ENCODE results near the gene FCER1G. TPM values are rescaled to one million over a fixed set of nuclear protein-coding genes. Genes with fewer than 3 reads are reported as not detected.

FCER1G gene
- total RNA-seq (2012; rRNA removed): not detected in 2 replicates
- 0.44 and 0.57 TPM in 2 replicates for polyA plus RNA-seq (2012; rRNA removed)
- 0.94 TPM in 1 of 2 replicates, not detected in the other for polyA plus RNA-seq (2012; cell fraction: cytosol; rRNA removed)
- polyA plus RNA-seq (2012; cell fraction: nucleus; rRNA removed; ENCODE audit: low replicate concordance): 0.34 and 0.86 TPM in 2 replicates
- Bru-seq, nascent RNA: percentile 36 among the genes with signal in this experiment
- percentile 41 among the genes with signal in this experiment for BruChase-seq, experiment 1, labeled RNA remaining after a 6-hour chase
- percentile 44 among the genes with signal in this experiment for BruChase-seq, experiment 2, labeled RNA remaining after a 2-hour chase
- long read RNA-seq: 0 reads

DNA sequence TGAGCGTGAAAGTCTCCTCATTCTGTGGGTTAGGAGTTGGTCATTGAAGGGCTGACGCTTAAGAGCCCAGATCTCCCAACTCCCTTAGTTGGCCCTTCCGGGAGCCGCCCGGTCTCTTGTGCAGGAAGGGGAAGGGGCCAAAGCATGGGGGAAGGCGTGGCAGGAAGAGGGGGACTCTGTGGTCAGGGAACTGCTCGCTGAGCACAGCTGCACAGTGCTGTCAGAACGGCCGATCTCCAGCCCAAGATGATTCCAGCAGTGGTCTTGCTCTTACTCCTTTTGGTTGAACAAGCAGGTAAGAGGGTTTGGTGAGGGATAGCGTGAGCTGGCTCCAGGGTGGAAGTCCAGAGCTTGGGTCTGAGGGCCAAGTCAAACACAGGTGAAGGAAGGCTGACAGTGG, at the start of gene FCER1G:
FCER1G (plus strand) TSS at position 220 of the 400 bp plus-strand sequence; CDS start at position 247, 27 bp downstream.
- no peak within 1 kb of the TSS for H3K4me2 ChIP-seq (ENCODE audit: low read depth, low read length)
- intact Hi-C loops (cut with micrococcal nuclease): no loop called here
- no peak for ATAC-seq (ENCODE audit: low read depth)

More for the DNA sequence above, at the start of gene FCER1G:
- Histone ChIP-seq H3K79me1 (ENCODE audit: low read depth in 1 of 2, low read length in 2 of 2) (peaks cover 5 to 9% of the 10 kb centered on the region in 2 experiments), H3K36me3 (ENCODE audit: control insufficient read depth, insufficient read depth, low read length) (peaks cover 38% of the 10 kb centered on the region), H2BK15ac (ENCODE audit: low read depth, low read length) (no peak within 1 kb of the TSS), H2AFZ (replicated peaks; ENCODE audit: low read length, poor library complexity) (no peak within 1 kb of the TSS), H3K56ac (ENCODE audit: extremely low read depth, insufficient read depth, low read length) (no peak within 1 kb of the TSS), H3K4me3 (ENCODE audit: insufficient read depth, low read depth, low read length) (no peak within 1 kb of the TSS), H4K20me1 (ENCODE audit: insufficient read depth, low read length) (no peaks in the 10 kb centered on the region), H3K4me1 (ENCODE audit: control insufficient read depth, insufficient read depth, low read length) (peaks cover 11% of the 10 kb centered on the region), H3K9me1 (ENCODE audit: insufficient read depth, low read length) (peaks cover 14% of the 10 kb centered on the region), H3K9ac (ENCODE audit: low read depth, low read length) (no peak within 1 kb of the TSS), H3K27me3 (ENCODE audit: control insufficient read depth, insufficient read depth, low read length) (no peaks in the 10 kb centered on the region), H4K5ac (ENCODE audit: low read depth, low read length) (no peak within 1 kb of the TSS), H3K4ac (ENCODE audit: low read depth, low read length) (no peak within 1 kb of the TSS), H2BK20ac (ENCODE audit: low read depth, low read length) (no peak within 1 kb of the TSS), H4K91ac (ENCODE audit: insufficient read depth, low read depth, low read length) (no peak within 1 kb of the TSS), H3K9me3 (ENCODE audit: control insufficient read depth, insufficient read depth, low read length) (no peaks in the 10 kb centered on the region), H3K14ac (replicated peaks; ENCODE audit: low read depth, low read length) (no peak within 1 kb of the TSS), H2AK5ac (ENCODE audit: low read depth, low read length) (no peak within 1 kb of the TSS), H2BK5ac (ENCODE audit: low read depth, low read length, poor library complexity, severe bottlenecking) (no peak within 1 kb of the TSS), H2AK9ac (replicated peaks; ENCODE audit: low read depth, low read length, poor library complexity) (peak within 1 kb of the TSS; percentile 39), H3K18ac (ENCODE audit: low read depth, low read length) (no peak within 1 kb of the TSS), H4K8ac (ENCODE audit: low read depth in 2 of 2, low read length in 2 of 2) (no peak within 1 kb of the TSS), H3K27ac (ENCODE audit: insufficient read depth, low read length) (no peak within 1 kb of the TSS), H2BK120ac (ENCODE audit: low read depth, low read length) (no peak within 1 kb of the TSS), H3K23ac (ENCODE audit: low read depth, low read length) (no peak within 1 kb of the TSS)
- in situ Hi-C loops (cut with MboI; ENCODE audit: low sequenced_read_pairs) (loop anchor here (10.0 kb wide), 1 partner anchor 530 kb away; the partner anchor contains the start of gene DUSP12), dilution Hi-C loops (cut with HindIII; ENCODE audit: low sequenced_read_pairs, unreplicated experiment) (no loop called here)
- CTCF ChIA-PET: interaction anchor here (0.8 to 1.8 kb wide), 2 partner anchors 10 to 167 kb away, joined by 4 to 9 read pairs; partner anchors contain the start of gene TOMM40L
- no CpG with 5 or more reads among the region's 10 CpGs for WGBS, 2 experiments (ENCODE audit: extremely low coverage in 2 of 2, insufficient read length in 1 of 2)
- BruUV-seq (replicated peaks): no TSS peak
- no peak for DNase-seq
- no peak for TF ChIP-seq MAFK (IDR thresholded peaks at IDR 0.05; ENCODE audit: low read depth, low read length)
- no peak for TF ChIP-seq RCOR1 (IDR thresholded peaks at IDR 0.05; ENCODE audit: insufficient replicate concordance, low read length)
- TF ChIP-seq SMC3 (IDR thresholded peaks at IDR 0.05; ENCODE audit: low read depth, low read length): no peak
- TF ChIP-seq, protein P1, sequence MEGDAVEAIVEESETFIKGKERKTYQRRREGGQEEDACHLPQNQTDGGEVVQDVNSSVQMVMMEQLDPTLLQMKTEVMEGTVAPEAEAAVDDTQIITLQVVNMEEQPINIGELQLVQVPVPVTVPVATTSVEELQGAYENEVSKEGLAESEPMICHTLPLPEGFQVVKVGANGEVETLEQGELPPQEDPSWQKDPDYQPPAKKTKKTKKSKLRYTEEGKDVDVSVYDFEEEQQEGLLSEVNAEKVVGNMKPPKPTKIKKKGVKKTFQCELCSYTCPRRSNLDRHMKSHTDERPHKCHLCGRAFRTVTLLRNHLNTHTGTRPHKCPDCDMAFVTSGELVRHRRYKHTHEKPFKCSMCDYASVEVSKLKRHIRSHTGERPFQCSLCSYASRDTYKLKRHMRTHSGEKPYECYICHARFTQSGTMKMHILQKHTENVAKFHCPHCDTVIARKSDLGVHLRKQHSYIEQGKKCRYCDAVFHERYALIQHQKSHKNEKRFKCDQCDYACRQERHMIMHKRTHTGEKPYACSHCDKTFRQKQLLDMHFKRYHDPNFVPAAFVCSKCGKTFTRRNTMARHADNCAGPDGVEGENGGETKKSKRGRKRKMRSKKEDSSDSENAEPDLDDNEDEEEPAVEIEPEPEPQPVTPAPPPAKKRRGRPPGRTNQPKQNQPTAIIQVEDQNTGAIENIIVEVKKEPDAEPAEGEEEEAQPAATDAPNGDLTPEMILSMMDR (conservative IDR thresholded peaks at IDR 0.05; ENCODE audit: low read depth, low read length): no peak
- TF ChIP-seq FOS (IDR thresholded peaks at IDR 0.05; ENCODE audit: low read depth, low read length): no peak
- TF ChIP-seq BHLHE40 (IDR thresholded peaks at IDR 0.05; ENCODE audit: low read depth, low read length): no peak
- POLR2A ChIA-PET (ENCODE audit: unreplicated experiment): interaction anchor here (0.7 kb wide), 1 partner anchor 1661 kb away, joined by 10 read pairs; no protein-coding TSS in a partner anchor

Measured in IMR-90 (cell line).